Measurements from ENCODE around the gene AKAP6. TPM values are rescaled to one million over a fixed set of nuclear protein-coding genes. Genes with fewer than 3 reads are reported as not detected.

AKAP6 gene
- total RNA-seq, 1 donor from 2014 or later: 2.8 TPM

DNA sequence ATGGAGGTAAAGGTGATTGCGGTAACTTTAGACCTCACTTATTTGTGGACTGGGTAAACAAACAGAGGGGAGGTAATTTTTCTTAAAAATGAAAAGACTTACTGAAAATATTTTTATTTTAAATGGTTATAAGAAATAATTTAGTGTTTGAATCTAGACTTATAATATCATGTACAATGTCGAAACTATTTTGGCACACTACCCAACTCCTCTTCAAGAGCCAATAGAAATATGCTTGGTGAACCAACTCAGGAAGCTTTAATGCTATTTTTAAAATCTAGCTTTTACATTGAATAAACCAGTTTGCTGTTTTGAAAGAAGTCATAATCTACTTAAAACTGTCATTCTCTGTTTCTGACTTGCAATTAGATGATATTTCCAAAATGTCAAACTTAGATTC is 433.8 kb downstream of the AKAP6 start:
- no peaks in the 10 kb centered on the region for H3K36me3 Mint-ChIP-seq (ENCODE audit: low read depth, unreplicated experiment)
- H2AFZ ChIP-seq (ENCODE audit: low read depth, low read length): no peak overlapping the region

DNA sequence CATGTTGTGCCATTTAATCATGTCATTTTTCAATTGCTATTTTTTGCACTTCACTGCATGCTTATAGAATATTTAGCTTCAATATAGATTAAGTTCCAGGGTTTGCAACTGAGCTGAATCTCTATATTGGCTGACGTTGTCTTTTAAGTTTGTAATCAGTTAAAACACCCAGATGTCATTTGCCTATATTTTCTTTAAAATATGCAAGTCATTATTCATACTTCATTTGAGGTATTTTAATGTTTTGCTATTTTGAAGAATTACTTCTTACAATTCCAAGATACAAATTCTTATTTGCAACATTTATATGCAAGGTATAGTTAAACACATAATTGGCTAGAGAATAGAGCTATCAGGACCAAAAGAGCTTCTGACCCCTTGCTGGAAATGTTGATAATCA is 434.6 kb downstream of the AKAP6 start:
- Mint-ChIP-seq H3K27ac (ENCODE audit: unreplicated experiment) (no peak overlapping the region), H3K4me3 (ENCODE audit: unreplicated experiment) (no peak overlapping the region), H3K27me3 (ENCODE audit: low read depth, unreplicated experiment) (no peaks in the 10 kb centered on the region), H3K36me3 (ENCODE audit: low read depth, unreplicated experiment) (no peaks in the 10 kb centered on the region), H3K4me1 (ENCODE audit: low read depth, unreplicated experiment) (peaks cover 3% of the 10 kb centered on the region), H3K9me3 (ENCODE audit: unreplicated experiment) (no peaks in the 10 kb centered on the region)
- FAIRE-seq (no peak), DNase-seq (ENCODE audit: low read depth) (no peak)
- TF ChIP-seq CTCF (IDR thresholded peaks at IDR 0.05; ENCODE audit: insufficient read depth, low read depth, low read length) (no peak), EZH2 (IDR thresholded peaks at IDR 0.05; ENCODE audit: insufficient read depth, low read length) (no peak)
- Histone ChIP-seq H2AFZ (ENCODE audit: low read depth, low read length) (no peak overlapping the region), H3K4me1 (ENCODE audit: insufficient read depth, low read length) (peaks cover 21% of the 10 kb centered on the region), H3K4me3 (ENCODE audit: insufficient read depth, low read depth, low read length) (no peak overlapping the region), H3K27me3 (ENCODE audit: insufficient read depth, low read length) (no peaks in the 10 kb centered on the region), H3K36me3 (ENCODE audit: insufficient read depth, low read length) (no peaks in the 10 kb centered on the region), H3K79me2 (ENCODE audit: insufficient read depth, low read length) (no peaks in the 10 kb centered on the region), H4K20me1 (ENCODE audit: insufficient read depth, low read length) (no peaks in the 10 kb centered on the region), H3K9ac (ENCODE audit: low read length) (no peak overlapping the region), H3K4me2 (ENCODE audit: low read length) (no peak overlapping the region), H3K27ac (ENCODE audit: low read depth, low read length) (peak overlapping the region; percentile 70), H3K9me3 (ENCODE audit: insufficient read depth, low read depth, low read length) (no peaks in the 10 kb centered on the region)

More for the DNA sequence above, 433.8 kb downstream of the AKAP6 start:
- TF ChIP-seq CTCF (IDR thresholded peaks at IDR 0.05; ENCODE audit: insufficient read depth, low read depth, low read length): no peak
- TF ChIP-seq EZH2 (IDR thresholded peaks at IDR 0.05; ENCODE audit: insufficient read depth, low read length): no peak
- no peak overlapping the region for H3K4me2 ChIP-seq (ENCODE audit: low read length)
- Mint-ChIP-seq H3K27me3 (ENCODE audit: low read depth, unreplicated experiment) (no peaks in the 10 kb centered on the region), H3K4me3 (ENCODE audit: unreplicated experiment) (no peak overlapping the region), H3K4me1 (ENCODE audit: low read depth, unreplicated experiment) (peaks cover 3% of the 10 kb centered on the region), H3K9me3 (ENCODE audit: unreplicated experiment) (no peaks in the 10 kb centered on the region), H3K27ac (ENCODE audit: unreplicated experiment) (no peak overlapping the region)
- H3K27ac ChIP-seq (ENCODE audit: low read depth, low read length): no peak overlapping the region
- H4K20me1 ChIP-seq (ENCODE audit: insufficient read depth, low read length): no peaks in the 10 kb centered on the region
- DNase-seq (ENCODE audit: low read depth) (peak; percentile 3), FAIRE-seq (no peak)
- H3K36me3 ChIP-seq (ENCODE audit: insufficient read depth, low read length): no peaks in the 10 kb centered on the region
- no peaks in the 10 kb centered on the region for H3K9me3 ChIP-seq (ENCODE audit: insufficient read depth, low read depth, low read length)
- H3K4me3 ChIP-seq (ENCODE audit: insufficient read depth, low read depth, low read length): no peak overlapping the region
- H3K4me1 ChIP-seq (ENCODE audit: insufficient read depth, low read length): peaks cover 21% of the 10 kb centered on the region
- H3K79me2 ChIP-seq (ENCODE audit: insufficient read depth, low read length): no peaks in the 10 kb centered on the region
- no peak overlapping the region for H3K9ac ChIP-seq (ENCODE audit: low read length)
- H3K27me3 ChIP-seq (ENCODE audit: insufficient read depth, low read length): no peaks in the 10 kb centered on the region

GRCh38 chr14:32764131-32764530 is 435.0 kb downstream of the AKAP6 start:
- no peak overlapping the region for H3K27ac Mint-ChIP-seq (ENCODE audit: unreplicated experiment)
- DNase-seq (ENCODE audit: low read depth): peak; percentile 13
- H3K9me3 ChIP-seq (ENCODE audit: insufficient read depth, low read depth, low read length): no peaks in the 10 kb centered on the region
- H3K27ac ChIP-seq (ENCODE audit: low read depth, low read length): peak overlapping the region; percentile 70
- peaks cover 3% of the 10 kb centered on the region for H3K4me1 Mint-ChIP-seq (ENCODE audit: low read depth, unreplicated experiment)
- peak overlapping the region; percentile 41 for H3K4me2 ChIP-seq (ENCODE audit: low read length)
- H3K4me3 ChIP-seq (ENCODE audit: insufficient read depth, low read depth, low read length): no peak overlapping the region
- no peaks in the 10 kb centered on the region for H3K36me3 ChIP-seq (ENCODE audit: insufficient read depth, low read length)
- TF ChIP-seq EZH2 (IDR thresholded peaks at IDR 0.05; ENCODE audit: insufficient read depth, low read length): no peak
- no peak for TF ChIP-seq CTCF (IDR thresholded peaks at IDR 0.05; ENCODE audit: insufficient read depth, low read depth, low read length)
- H3K27me3 ChIP-seq (ENCODE audit: insufficient read depth, low read length): no peaks in the 10 kb centered on the region
- H3K9ac ChIP-seq (ENCODE audit: low read length): peak overlapping the region; percentile 20
- no peaks in the 10 kb centered on the region for H3K79me2 ChIP-seq (ENCODE audit: insufficient read depth, low read length)
- H2AFZ ChIP-seq (ENCODE audit: low read depth, low read length): no peak overlapping the region
- no peak overlapping the region for H3K4me3 Mint-ChIP-seq (ENCODE audit: unreplicated experiment)
- no peaks in the 10 kb centered on the region for H3K9me3 Mint-ChIP-seq (ENCODE audit: unreplicated experiment)
- H3K36me3 Mint-ChIP-seq (ENCODE audit: low read depth, unreplicated experiment): no peaks in the 10 kb centered on the region
- no peaks in the 10 kb centered on the region for H4K20me1 ChIP-seq (ENCODE audit: insufficient read depth, low read length)
- no peaks in the 10 kb centered on the region for H3K27me3 Mint-ChIP-seq (ENCODE audit: low read depth, unreplicated experiment)
- FAIRE-seq: no peak
- peaks cover 21% of the 10 kb centered on the region for H3K4me1 ChIP-seq (ENCODE audit: insufficient read depth, low read length)
